ENCODE measurements around the gene ARRDC4.

The ARRDC4 gene

DNA sequence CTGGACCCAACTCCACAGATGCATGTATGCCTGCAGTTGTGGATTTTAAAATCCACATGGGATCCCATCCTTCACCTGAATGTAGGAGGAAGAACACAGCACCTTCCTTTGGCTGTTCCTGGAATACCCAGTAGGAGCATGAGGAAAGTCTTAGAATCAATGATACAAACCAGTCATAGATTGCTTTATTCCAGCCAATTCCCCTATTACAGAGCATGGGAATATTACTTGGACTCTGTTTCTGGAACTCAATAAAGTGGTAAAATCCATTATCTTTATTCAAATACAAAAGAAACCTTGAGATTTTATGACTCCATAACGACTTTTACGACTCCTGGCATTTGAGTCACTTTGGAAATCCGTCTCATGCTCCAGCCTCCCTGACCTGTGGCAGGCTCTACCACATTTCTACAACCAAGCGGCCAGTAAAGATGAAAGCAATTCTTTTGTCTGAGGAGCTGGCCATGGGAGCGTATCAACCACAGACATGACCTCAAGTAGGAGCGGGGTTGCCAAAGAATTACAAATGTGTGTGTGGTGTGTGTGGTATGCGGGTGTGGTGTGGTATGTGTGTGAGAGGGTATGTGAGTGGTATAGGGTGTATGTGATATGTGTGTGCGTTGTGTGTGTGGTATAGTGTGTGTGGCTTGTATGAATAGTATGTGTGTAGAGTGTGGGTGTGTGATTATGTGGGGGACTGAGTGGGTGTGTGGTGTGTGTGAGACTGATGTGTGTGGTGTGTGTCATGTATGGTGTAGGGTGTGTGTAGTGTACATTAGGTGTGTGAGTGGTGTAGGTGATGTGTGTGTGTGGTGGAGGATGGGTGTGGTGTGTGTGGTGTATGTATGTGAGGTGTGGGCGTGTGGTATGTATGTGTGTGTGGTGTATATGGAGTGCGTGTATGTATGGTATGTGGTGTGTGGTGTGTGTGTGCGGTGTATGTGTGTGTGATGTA, 40.0 kb downstream of the ARRDC4 start:
- DNase-seq, result no peak

DNA sequence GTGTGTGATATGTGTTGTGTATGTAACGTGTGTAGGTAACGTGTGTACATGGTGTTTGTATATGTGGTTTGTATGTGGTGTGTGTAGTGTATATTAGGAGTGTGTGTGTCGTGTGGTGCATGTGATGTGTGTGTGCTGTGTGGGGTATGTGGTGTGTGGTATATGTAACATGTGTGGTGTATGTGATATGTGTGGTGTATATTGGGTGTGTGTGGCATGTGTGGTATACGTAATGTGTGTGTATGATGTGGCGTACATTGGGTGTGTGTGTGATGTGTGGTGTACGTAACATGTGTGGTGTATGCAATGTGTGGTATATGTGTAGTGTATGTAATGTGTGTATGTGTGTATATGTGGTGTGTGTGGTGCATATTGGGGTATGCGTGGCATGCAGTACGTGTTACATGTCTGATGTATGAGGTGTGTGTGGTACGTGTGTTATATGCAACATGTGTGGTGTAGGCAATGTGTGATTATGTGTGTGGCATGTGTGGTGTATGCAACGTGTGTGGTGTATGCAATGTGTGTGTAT, 41.2 kb downstream of the ARRDC4 start:
- DNase-seq, result no peak

DNA sequence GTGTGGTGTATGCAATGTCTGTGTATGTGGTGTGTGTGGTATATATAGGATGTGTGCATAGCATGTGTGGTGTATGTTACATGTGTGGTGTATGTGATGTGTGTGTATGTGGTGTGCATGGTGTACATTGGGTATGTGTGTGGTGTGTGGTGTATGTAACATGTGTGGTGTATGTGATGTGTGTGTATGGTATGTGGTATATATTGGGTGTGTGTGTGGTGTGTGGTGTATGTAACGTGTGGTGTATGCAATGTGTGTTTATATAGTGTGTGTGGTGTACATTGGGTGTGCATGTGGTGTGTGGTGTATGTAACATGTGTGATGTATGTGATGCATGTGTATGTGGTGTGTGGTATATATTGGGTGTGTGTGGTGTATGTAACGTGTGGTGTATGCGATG, 41.9 kb downstream of the ARRDC4 start:
- DNase-seq, result no peak

DNA sequence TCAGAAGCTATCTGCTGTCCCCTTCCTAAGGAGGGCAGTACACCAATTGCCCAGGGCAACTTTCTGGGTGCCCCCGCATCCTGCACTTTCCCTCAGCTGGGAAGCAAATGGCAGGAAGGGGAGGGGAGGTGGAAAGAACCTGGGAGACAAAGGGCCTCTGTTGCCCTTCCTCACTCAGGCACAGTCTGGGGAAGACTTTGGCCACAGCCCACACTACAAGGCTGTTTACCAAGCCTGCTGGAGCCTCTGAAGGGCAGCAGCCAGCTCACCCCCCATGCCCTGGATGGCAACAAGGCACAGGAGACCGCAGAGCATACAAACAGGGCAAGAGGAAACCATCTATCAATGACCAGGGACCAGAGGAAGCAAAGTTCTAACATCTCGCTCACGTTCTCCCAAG, 42.4 kb downstream of the ARRDC4 start:
- DNase-seq, result no peak

DNA sequence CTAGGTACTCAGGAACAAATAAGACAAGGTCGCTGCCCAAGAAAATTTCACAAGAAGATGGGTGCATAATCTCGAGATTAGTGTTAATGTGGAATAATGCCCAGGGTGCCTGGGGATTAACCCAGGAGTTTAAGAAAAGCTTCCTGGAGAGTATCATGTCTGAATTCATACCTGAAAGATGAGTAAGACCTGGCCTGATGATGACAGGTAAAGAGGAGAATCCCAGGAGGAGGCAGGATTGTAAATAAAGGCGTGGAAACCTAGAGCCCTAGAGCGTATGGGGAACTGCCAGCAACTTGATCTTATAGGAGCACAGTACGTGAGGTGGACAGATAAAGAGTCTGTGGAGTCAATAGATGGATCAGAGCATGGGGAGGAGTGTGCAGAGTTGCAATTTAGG, 43.0 kb downstream of the ARRDC4 start:
- DNase-seq, result no peak

DNA sequence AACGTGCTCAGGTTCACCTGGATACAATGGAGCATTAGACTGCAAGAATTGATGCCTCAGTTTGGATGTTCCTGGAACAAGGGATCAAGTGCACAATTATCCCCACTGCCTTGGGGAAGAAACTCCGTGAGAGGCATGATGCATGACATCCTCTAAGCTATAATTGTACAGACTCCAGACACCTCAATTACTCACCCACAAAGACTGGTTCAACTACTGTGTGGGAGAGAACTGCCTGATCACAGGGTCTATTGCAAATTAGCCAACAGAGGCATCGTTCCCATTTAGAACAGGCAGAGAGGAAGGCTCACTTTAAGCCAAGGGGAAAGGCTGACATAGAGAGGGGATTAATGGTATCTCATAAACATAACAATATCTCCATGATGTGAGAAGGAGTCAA, 43.5 kb downstream of the ARRDC4 start:
- no peak for DNase-seq

DNA sequence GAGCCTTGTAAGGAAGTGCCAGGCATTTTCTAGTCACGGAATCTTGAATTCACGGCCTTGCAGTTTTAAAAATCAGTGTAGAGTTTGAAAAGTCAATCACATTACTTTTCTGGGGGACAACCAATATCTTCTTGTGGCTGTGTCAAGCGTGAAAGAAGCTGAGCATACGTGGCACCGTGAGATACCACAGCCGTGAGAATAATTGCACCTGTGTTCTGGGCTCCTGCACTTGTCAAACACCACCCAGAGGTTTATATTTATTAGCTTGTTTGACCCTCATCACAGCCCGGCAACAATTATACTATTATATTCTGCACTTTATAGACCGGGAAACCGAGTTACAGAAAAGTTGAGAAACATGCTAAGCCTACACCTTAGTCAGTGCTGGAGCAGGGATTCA, 45.2 kb downstream of the ARRDC4 start:
- no peak for DNase-seq

DNA sequence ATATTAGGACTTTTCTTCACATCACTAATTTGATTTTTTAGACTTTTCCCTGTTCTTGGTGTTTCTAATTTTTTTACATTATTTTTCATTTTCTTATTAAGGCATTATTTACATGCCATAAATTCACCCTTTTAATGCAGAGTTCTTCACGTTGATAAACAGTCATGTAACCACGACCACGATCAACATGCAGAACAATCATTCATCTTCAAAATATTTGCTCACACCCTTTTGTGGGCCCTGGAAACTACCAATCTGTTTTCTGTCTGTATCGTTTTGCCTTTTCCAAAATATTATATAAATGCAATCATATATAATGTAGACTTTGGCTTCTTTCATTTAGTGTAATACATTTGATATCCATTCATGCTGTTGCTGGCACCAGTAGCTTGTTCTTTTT, 48.7 kb downstream of the ARRDC4 start:
- DNase-seq, result no peak

DNA sequence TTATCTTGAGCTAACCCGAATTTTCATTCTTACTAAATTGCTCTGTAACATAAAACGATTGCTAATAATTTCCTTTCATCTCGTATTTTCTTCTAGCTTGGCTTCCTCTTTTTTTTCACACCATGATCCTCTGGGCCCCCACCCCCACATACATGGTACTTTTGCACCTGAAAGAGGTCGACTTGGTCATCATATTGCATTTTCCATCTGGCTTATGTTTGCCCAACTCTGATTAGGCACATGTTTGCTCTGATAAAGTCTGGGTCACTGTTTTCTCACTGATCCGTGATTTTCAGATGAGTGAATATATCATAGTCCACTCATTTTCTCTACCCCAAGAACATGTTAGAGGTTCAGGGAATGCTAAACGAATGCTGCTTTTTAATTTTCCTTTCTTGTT, 49.5 kb downstream of the ARRDC4 start:
- no peak for DNase-seq

DNA sequence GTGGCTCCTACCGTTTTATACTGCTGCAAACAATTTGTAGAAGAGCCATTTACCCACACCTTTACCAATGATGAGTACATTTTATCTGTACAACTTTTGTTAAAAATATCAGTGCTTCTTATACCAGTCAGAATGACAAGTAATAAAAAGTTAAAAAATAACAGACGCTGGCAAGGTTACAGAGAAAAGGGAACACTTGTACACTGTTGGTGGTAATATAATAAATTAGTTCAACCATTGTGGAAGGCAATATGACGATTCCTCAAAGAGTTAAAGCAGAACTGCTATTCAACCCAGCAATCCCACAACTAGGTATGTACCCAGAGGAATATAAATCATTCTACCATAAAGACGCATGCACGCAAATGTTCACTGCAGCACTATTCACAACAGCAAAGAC, 51.9 kb downstream of the ARRDC4 start:
- no peak for DNase-seq

DNA sequence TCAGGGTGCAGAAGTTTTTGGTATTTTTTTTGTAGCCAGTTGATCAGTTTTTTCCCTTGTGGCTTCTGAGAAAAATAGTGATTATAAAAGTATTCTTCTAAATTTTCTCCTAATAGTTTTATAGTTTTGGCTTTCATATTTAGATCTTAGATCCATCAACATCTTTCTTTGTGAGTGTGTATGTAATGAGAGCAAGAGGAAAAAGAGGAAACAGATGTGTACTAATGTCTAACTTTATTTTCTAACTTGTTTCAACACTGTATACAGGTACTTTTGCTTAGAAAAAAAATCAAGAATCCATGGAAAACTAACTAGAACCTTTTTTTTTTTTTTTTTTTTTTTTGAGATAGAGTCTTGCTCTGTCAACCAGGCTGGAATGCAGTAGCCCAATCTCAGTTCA, 53.1 kb downstream of the ARRDC4 start:
- no peak for DNase-seq

DNA sequence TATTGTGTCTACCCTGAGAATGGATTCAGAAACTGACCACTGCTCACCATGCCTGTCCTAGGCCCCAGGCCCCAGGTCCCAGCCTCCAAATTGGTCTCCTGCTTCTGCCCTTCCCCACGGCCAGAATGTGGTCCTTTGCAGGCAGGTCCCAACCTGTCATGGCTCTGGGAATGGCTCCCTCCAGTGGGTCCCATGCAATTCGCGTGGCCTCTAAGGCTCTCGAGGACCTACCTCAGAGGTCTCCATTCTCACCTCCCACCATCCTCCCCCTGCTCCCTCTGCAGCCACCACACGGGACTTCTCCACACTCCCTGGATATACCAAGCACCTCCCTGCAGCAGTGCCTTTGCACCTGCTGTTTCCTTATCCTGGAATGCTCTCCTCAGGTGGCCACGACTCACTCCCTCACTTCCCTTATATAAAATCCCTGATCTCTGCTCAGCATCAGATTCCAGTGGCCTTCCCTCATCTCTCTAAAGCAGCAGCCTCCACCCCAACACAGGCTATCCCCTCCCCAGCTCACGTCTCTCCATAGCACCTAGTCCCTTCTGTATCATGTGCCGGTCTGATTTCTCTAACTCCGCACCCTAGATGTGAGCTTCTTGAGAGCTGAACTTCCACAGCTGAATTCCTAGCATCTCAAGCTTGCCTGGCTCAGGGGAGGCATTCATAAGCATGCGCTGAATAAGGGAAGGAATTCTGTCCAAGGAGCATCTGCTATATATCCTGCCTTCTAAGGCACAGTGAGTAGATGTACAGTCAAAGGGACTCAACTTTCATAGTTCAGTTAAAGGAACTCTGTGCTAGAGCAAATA, 56.9 kb downstream of the ARRDC4 start:
- DNase-seq, result no peak

DNA sequence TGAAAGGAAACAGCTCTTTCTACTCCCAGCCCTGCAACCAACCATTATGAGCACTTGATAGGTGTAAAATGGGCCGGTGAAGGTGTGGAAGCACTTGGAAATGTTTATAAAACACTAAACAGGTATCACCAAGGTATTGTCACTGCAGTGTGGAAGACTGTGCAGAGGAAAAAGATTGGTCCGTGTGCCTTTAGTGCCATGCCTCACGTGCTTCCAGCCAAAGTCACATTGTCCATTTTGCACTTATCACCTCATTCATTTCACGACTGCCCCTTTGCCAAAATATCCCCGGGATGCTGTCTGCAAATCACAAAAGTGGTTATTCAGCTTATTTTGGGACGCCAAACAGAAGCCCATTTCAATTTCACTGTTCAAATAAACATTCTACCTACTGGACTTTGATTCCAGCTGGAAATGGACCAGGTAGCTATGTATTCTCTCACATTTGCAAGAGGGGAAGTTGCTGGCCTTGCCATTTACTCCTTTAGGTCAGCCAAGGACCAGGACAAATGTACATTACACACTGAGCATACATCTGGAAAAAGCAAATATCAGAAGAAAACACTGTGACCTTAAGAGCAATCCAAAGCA, 58.4 kb downstream of the ARRDC4 start:
- DNase-seq, result no peak

Measured in NCI-H2227 treated with DMSO at 0.1 percent for 48 hours (cell line).